ENCODE data around the gene BTN3A1.
"Not testable (repeated sequence)": the region's sequence is repeated elsewhere in the genome, so short reads cannot be mapped to it uniquely, and the experiment has no call there.

The BTN3A1 gene

GRCh38 chr6:26447257-26447656 lies 45.2 kb downstream of the BTN3A1 start:
- no peak for DNase-seq

- no peak for DNase-seq
Observed at GRCh38 chr6:26450240-26450639, 48.2 kb downstream of the BTN3A1 start.

- DNase-seq: no peak
Observed at GRCh38 chr6:26452631-26453235, 50.7 kb downstream of the BTN3A1 start.

GRCh38 chr6:26454631-26455030 lies 52.6 kb downstream of the BTN3A1 start:
- DNase-seq: no peak

GRCh38 chr6:26455357-26455970 lies 53.4 kb downstream of the BTN3A1 start:
- DNase-seq: no peak

DNA sequence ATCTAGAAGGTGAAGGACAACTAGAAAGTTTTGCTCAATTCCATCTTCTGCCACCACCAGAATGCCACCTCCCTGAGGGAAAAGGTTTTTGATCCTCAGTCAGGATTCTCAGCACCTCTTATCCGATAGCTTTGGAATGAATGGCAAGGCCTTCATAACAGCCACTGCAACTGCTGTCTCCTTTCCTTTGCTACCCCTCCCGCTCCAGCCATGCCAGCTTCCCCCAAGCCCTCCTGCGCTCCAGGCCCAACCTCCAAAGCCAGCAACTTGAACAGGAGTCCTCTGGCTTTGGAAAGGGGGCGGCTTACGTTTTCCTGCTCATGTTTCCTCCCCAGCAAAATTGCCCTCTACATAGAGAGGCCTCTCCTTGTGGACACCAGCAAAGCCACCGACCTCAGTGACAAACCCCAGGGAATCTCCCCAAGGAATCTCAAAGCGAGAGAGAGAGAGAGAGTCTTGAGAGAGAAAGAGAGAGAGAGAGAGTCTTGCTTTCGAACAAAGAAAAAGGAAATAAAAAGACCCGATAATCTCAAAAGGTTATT lies 55.3 kb downstream of the BTN3A1 start:
- DNase-seq: no peak

DNA sequence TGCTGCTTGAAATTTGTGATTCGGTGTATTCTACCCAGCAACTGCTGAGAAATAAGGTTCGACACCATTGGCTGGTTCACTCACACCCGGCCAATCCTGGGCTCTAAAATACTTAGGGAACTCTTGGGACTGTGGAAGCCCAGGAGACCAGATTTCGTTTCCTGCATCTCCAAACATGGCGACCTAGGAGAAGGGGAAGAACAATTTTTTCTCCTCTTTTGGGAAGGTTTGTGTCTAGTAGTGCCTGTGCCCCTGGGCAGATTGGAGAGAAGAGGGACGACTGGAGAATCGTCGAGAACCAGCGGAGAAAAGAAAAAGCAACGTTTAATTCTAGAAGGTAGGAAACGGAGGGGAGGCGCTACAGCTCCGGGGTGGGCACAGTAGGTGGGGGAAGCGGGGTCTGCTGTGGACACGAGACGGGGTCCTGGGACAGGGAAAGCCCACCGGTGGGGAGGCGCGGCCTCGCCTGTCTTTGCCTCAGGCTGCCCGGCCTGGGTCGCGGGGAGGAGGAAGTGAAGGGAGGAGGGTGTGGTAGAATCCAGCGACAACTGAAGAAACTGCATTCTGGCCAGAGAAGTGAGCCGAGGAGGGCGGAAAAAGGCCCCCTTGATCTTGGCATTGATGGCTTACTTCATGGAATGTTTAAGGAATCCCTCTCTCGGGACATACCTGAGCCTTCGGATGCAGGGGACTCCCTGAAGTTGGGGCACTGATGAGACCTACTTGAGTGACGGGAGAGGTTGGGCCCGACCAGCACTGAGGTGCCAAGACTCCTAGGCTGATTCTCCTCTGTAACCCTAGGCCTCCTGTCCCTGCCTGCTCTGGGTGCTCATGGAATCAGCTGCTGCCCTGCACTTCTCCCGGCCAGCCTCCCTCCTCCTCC lies 56.0 kb downstream of the BTN3A1 start, which contains the start of gene BTN2A1:
Gene BTN2A1, plus strand, starts transcription at position 150 of the 883 bp plus-strand sequence. Its CDS starts 682 bp downstream, at position 832.
- DNase-seq: peak; percentile 90

- no peak for DNase-seq
Observed at GRCh38 chr6:26459023-26459810, 57.1 kb downstream of the BTN3A1 start.

DNA sequence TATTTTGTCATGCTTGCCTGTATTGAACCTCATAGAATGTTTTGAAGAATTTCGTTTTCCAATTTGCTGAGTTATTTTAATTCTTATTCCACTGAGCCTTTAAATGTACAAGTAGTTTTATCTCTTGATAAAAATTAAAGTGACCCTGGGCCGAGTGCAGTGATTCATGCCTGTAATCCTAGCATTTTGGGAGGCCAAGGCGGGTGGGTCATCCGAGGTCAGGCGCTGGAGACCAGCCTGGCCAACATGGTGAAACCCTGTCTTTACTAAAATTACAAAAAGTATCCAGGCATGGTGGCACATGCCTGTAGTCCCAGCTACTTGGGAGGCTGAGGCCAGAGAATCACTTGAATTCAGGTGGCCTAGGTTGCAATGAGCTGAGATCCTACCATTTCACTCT lies 59.3 kb downstream of the BTN3A1 start:
- DNase-seq: not testable (repeated sequence)

DNA sequence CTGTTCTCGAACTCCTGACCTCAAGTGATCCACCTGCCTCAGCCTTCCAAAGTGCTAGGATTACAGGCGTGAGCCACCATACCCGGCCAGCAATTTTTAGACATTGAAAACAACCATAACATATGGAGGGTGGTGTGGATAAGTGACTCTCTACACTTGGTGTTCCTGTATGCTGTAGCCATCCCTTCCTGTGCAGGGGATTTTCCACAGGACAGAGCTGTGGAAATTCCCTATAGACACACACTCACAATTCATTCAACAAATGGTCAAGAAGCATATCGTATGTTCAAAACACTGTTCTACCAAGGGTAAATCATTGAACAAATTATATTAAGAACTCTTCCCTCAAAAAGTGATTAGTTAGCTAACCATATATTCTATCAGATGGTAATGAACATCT lies 61.9 kb downstream of the BTN3A1 start:
- no peak for DNase-seq

GRCh38 chr6:26464416-26465131 lies 62.5 kb downstream of the BTN3A1 start:
- no peak for DNase-seq
